MM.1S (cell line): ENCODE results near the gene IL1R2.

Experiments used
- DNase-seq: peaks from one replicate; pipeline ENCODE4 v3.0.0-alpha.2; 2015
- H2AFZ ChIP-seq: fragments of 300-600 bp; sonication (generic); 2 replicates; pipeline ENCODE4 v1.6.0; 2016; ENCODE audit warnings: antibody characterized with exemption, low read length
- H3F3A ChIP-seq: fragments of 300-600 bp; sonication (generic); 2 replicates; pipeline ENCODE4 v1.6.1; 2016; ENCODE audit warnings: mild to moderate bottlenecking, antibody characterized with exemption, low read length, moderate library complexity, mixed read lengths; ENCODE audit not compliant: insufficient read depth
- H3K27ac ChIP-seq: fragments of 300-600 bp; sonication (generic); 2 replicates; pipeline ENCODE4 v1.5.1; 2016; ENCODE audit warnings: mild to moderate bottlenecking, low read length
- H3K27me3 ChIP-seq: fragments of 300-600 bp; sonication (generic); replicated peaks from 2 replicates; pipeline ENCODE4 v1.6.0; 2016; ENCODE audit warnings: low read length; ENCODE audit not compliant: insufficient read depth
- H3K36me3 ChIP-seq: fragments of 300-600 bp; sonication (generic); replicated peaks from 2 replicates; pipeline ENCODE4 v1.6.1; 2016; ENCODE audit warnings: mild to moderate bottlenecking, low read length, mixed read lengths; ENCODE audit not compliant: insufficient read depth
- H3K4me1 ChIP-seq: fragments of 300-600 bp; sonication (generic); 2 replicates; pipeline ENCODE4 v1.6.1; 2016; ENCODE audit warnings: low read length, mixed read lengths
- H3K4me2 ChIP-seq: fragments of 300-600 bp; sonication (generic); 2 replicates; pipeline ENCODE4 v1.6.0; 2016; ENCODE audit warnings: low read depth, low read length
- H3K4me3 ChIP-seq: fragments of 300-600 bp; sonication (generic); 2 replicates; pipeline ENCODE4 v1.5.1; 2016; ENCODE audit warnings: low read length, mixed read lengths
- H3K79me2 ChIP-seq: fragments of 300-600 bp; sonication (generic); 2 replicates; pipeline ENCODE4 v1.6.1; 2016; ENCODE audit warnings: mixed run types, low read length, mixed read lengths
- H3K9ac ChIP-seq: fragments of 300-600 bp; sonication (generic); 2 replicates; pipeline ENCODE4 v1.6.1; 2016; ENCODE audit warnings: low read length, mixed read lengths
- H3K9me2 ChIP-seq: fragments of 300-600 bp; sonication (generic); replicated peaks from 2 replicates; pipeline ENCODE4 v1.6.1; 2016; ENCODE audit warnings: mild to moderate bottlenecking, low read length, mixed read lengths; ENCODE audit not compliant: insufficient read depth
- H3K9me3 ChIP-seq: fragments of 300-600 bp; sonication (generic); replicated peaks from 2 replicates; pipeline ENCODE4 v1.6.1; 2016; ENCODE audit warnings: mild to moderate bottlenecking, low read length, mixed read lengths; ENCODE audit not compliant: insufficient read depth
- H4K20me1 ChIP-seq: fragments of 300-600 bp; sonication (generic); 2 replicates; pipeline ENCODE4 v1.6.1; 2016; ENCODE audit warnings: mild to moderate bottlenecking, low read length, moderate library complexity, mixed read lengths; ENCODE audit not compliant: insufficient read depth
- CTCF ChIP-seq: fragments of 300-600 bp; sonication (generic); IDR thresholded peaks from 2 replicates; pipeline ENCODE4 v1.5.1; 2016; ENCODE audit warnings: antibody characterized with exemption, low read length, mixed read lengths
- EZH2 ChIP-seq: fragments of 300-600 bp; sonication (generic); optimal IDR thresholded peaks from 2 replicates; pipeline ENCODE3; 2017; ENCODE audit warnings: low read depth, mild to moderate bottlenecking, antibody characterized with exemption, low read length, mixed read lengths
- EZH2phosphoT487 ChIP-seq: fragments of 300-600 bp; sonication (generic); IDR thresholded peaks from 2 replicates; pipeline ENCODE4 v1.6.1; 2018; ENCODE audit warnings: antibody characterized with exemption, low read length

Gene IL1R2

GRCh38 chr2:102070058-102070642 is 78.4 kb downstream of the IL1R2 start:
- H3K36me3 ChIP-seq: no peaks in the 10 kb centered on the region
- H3K27ac ChIP-seq: no peak overlapping the region
- DNase-seq: no peak
- no peak overlapping the region for H3K9ac ChIP-seq
- no peak overlapping the region for H2AFZ ChIP-seq
- H3K79me2 ChIP-seq: no peaks in the 10 kb centered on the region
- no peaks in the 10 kb centered on the region for H4K20me1 ChIP-seq
- no peaks in the 10 kb centered on the region for H3K9me2 ChIP-seq
- no peaks in the 10 kb centered on the region for H3K9me3 ChIP-seq
- H3K4me1 ChIP-seq: no peaks in the 10 kb centered on the region
- no peaks in the 10 kb centered on the region for H3K27me3 ChIP-seq
- TF ChIP-seq EZH2 (no peak), CTCF (no peak)
- no peaks in the 10 kb centered on the region for H3F3A ChIP-seq
- H3K4me2 ChIP-seq: no peak overlapping the region
- no peak overlapping the region for H3K4me3 ChIP-seq

- H4K20me1 ChIP-seq: no peaks in the 10 kb centered on the region
- H3K9ac ChIP-seq: no peak overlapping the region
- H3K27me3 ChIP-seq: no peaks in the 10 kb centered on the region
- H2AFZ ChIP-seq: no peak overlapping the region
- H3K9me3 ChIP-seq: no peaks in the 10 kb centered on the region
- H3K4me1 ChIP-seq: no peaks in the 10 kb centered on the region
- H3K4me3 ChIP-seq: no peak overlapping the region
- no peaks in the 10 kb centered on the region for H3F3A ChIP-seq
- no peaks in the 10 kb centered on the region for H3K79me2 ChIP-seq
- no peaks in the 10 kb centered on the region for H3K9me2 ChIP-seq
- TF ChIP-seq EZH2 (no peak), CTCF (no peak), EZH2phosphoT487 (no peak)
- no peak overlapping the region for H3K27ac ChIP-seq
- H3K36me3 ChIP-seq: no peaks in the 10 kb centered on the region
- DNase-seq: no peak
- H3K4me2 ChIP-seq: no peak overlapping the region
These were observed 81.0 kb downstream of the IL1R2 start for GRCh38 chr2:102072741-102073140.

GRCh38 chr2:102073168-102073724 is 81.5 kb downstream of the IL1R2 start:
- no peak overlapping the region for H3K9ac ChIP-seq
- DNase-seq: no peak
- H3K27me3 ChIP-seq: no peaks in the 10 kb centered on the region
- H3K4me3 ChIP-seq: no peak overlapping the region
- H3K4me2 ChIP-seq: no peak overlapping the region
- H3F3A ChIP-seq: no peaks in the 10 kb centered on the region
- no peak overlapping the region for H2AFZ ChIP-seq
- no peaks in the 10 kb centered on the region for H3K9me3 ChIP-seq
- no peak for TF ChIP-seq EZH2phosphoT487
- H3K79me2 ChIP-seq: no peaks in the 10 kb centered on the region
- no peaks in the 10 kb centered on the region for H3K4me1 ChIP-seq
- H3K27ac ChIP-seq: no peak overlapping the region
- H3K9me2 ChIP-seq: no peaks in the 10 kb centered on the region
- H3K36me3 ChIP-seq: no peaks in the 10 kb centered on the region
- H4K20me1 ChIP-seq: no peaks in the 10 kb centered on the region

GRCh38 chr2:102074152-102074783 is 82.5 kb downstream of the IL1R2 start:
- Histone ChIP-seq H3K27ac (no peak overlapping the region), H3K9ac (no peak overlapping the region), H4K20me1 (no peaks in the 10 kb centered on the region), H2AFZ (no peak overlapping the region), H3F3A (no peaks in the 10 kb centered on the region), H3K4me1 (no peaks in the 10 kb centered on the region), H3K4me3 (no peak overlapping the region), H3K27me3 (no peaks in the 10 kb centered on the region), H3K9me3 (no peaks in the 10 kb centered on the region), H3K36me3 (no peaks in the 10 kb centered on the region), H3K9me2 (no peaks in the 10 kb centered on the region), H3K79me2 (no peaks in the 10 kb centered on the region), H3K4me2 (no peak overlapping the region)
- no peak for DNase-seq
- no peak for TF ChIP-seq EZH2phosphoT487
- no peak for TF ChIP-seq CTCF
- no peak for TF ChIP-seq EZH2
